H1 (cell line): Measurements from ENCODE around the gene DCP1A. TPM values are rescaled to one million over a fixed set of nuclear protein-coding genes. Genes with fewer than 3 reads are reported as not detected.

Experiments
- CTCF ChIA-PET: fragments of 300-600 bp; sonication (Branson Sonifier 250); formaldehyde crosslinking; loops from one replicate; lab custom pipeline; 2021; ENCODE audit not compliant: partially characterized antibody; lab: Charles Lee
- POLR2A ChIA-PET: fragments of 300-600 bp; sonication (Branson Sonifier 250); formaldehyde crosslinking; loops from one replicate; lab custom pipeline; 2021; ENCODE audit warnings: inconsistent platforms; ENCODE audit not compliant: partially characterized antibody; lab: Charles Lee
- DNase-seq, 2 experiments: peaks; one replicate each; pipeline versions ENCODE4 v3.0.0 to v3.0.0-alpha.2; 2010 to 2022; ENCODE audit warnings: low spot score in 2 of 2, low read depth in 1 of 2, mixed read lengths in 1 of 2
- FAIRE-seq: peaks from 2 replicates; lab custom pipeline; 2011; peaks lifted over from hg19 to GRCh38; lab: Jason Lieb, UNC
- H2AFZ ChIP-seq: 2 replicates; pipeline ENCODE4 v1.8.1; 2012; ENCODE audit warnings: low read length, inconsistent platforms
- H2AK5ac ChIP-seq: 2 replicates; pipeline ENCODE4 v1.6.1; 2013; ENCODE audit warnings: low read depth, low read length
- H2BK120ac ChIP-seq: replicated peaks from 2 replicates; pipeline ENCODE3; 2013; ENCODE audit warnings: low read depth, low read length, inconsistent platforms
- H2BK12ac ChIP-seq: 2 replicates; pipeline ENCODE4 v1.6.1; 2013; ENCODE audit warnings: low read depth, low read length
- H2BK15ac ChIP-seq: 2 replicates; pipeline ENCODE4 v1.6.1; 2013; ENCODE audit warnings: low read length
- H2BK20ac ChIP-seq: 2 replicates; pipeline ENCODE4 v1.6.1; 2013; ENCODE audit warnings: low read length
- H2BK5ac ChIP-seq: 2 replicates; pipeline ENCODE4 v1.6.1; 2013; ENCODE audit warnings: low read depth, low read length
- H3K14ac ChIP-seq: 2 replicates; pipeline ENCODE4 v1.6.1; 2013; ENCODE audit warnings: inconsistent platforms; ENCODE audit not compliant: insufficient read length
- H3K18ac ChIP-seq: 2 replicates; pipeline ENCODE4 v1.6.1; 2013; ENCODE audit warnings: low read length; ENCODE audit errors: extremely low read depth
- H3K23ac ChIP-seq: 2 replicates; pipeline ENCODE4 v1.6.1; 2013; ENCODE audit warnings: inconsistent platforms; ENCODE audit not compliant: insufficient read length
- H3K23me2 ChIP-seq: 2 replicates; pipeline ENCODE4 v1.6.1; 2013; ENCODE audit warnings: low read depth, low read length
- H3K27ac ChIP-seq: 2 replicates; pipeline ENCODE4 v1.6.1; 2011; ENCODE audit warnings: low read depth, low read length, inconsistent platforms
- H3K27me3 ChIP-seq, 4 experiments: replicated peaks in 1 of 4; 1 replicate in 1 of 4; 2 replicates in 3 of 4; pipeline versions ENCODE4 v1.6.1 to v1.8.1; 2011 to 2013; ENCODE audit warnings: low read length in 3 of 4, mild to moderate bottlenecking in 3 of 4, inconsistent platforms in 2 of 4, mixed read lengths in 2 of 4, moderate library complexity in 1 of 4; ENCODE audit not compliant: control insufficient read depth in 3 of 4, insufficient read depth in 3 of 4; ENCODE audit errors: extremely low read depth in 1 of 4
- H3K36me3 ChIP-seq, 4 experiments: 2 replicates each; pipeline versions ENCODE4 v1.6.1 to v1.8.1; 2011 to 2013; ENCODE audit warnings: mild to moderate bottlenecking in 4 of 4, low read length in 3 of 4, moderate library complexity in 2 of 4, control low read depth in 1 of 4, inconsistent platforms in 1 of 4; ENCODE audit not compliant: insufficient read depth in 4 of 4, control insufficient read depth in 2 of 4
- H3K4ac ChIP-seq: replicated peaks from 2 replicates; pipeline ENCODE3; 2013; ENCODE audit warnings: low read length, low read depth, mixed read lengths, inconsistent platforms; ENCODE audit not compliant: insufficient read length
- H3K4me1 ChIP-seq, 4 experiments: replicated peaks in 1 of 4; 1 replicate in 1 of 4; 2 replicates in 3 of 4; pipeline versions ENCODE4 v1.6.1 to v1.8.1; 2011 to 2013; ENCODE audit warnings: low read length in 3 of 4, inconsistent platforms in 2 of 4, mixed read lengths in 1 of 4; ENCODE audit not compliant: insufficient read depth in 4 of 4, control insufficient read depth in 3 of 4
- H3K4me2 ChIP-seq, 2 experiments: 2 replicates each; pipeline versions ENCODE4 v1.6.1 to v1.8.1; 2011 to 2013; ENCODE audit warnings: low read depth in 2 of 2, low read length in 2 of 2, control low read depth in 1 of 2, inconsistent platforms in 1 of 2, mild to moderate bottlenecking in 1 of 2; ENCODE audit not compliant: insufficient read depth in 1 of 2
- H3K4me3 ChIP-seq, 4 experiments: fragments of 200-600, 300-600 bp in 1 of 4; sonication (generic), shearing (Covaris generic), sonication (Bioruptor Twin) in 1 of 4; 2 replicates each; pipeline versions ENCODE4 v1.5.1 to v1.8.1; 2011 to 2016; ENCODE audit warnings: low read length in 4 of 4, low read depth in 3 of 4, control low read depth in 2 of 4, inconsistent platforms in 2 of 4, mild to moderate bottlenecking in 2 of 4, mixed read lengths in 1 of 4, moderate library complexity in 1 of 4; ENCODE audit not compliant: insufficient read depth in 2 of 4; ENCODE audit errors: extremely low read depth in 1 of 4
- H3K56ac ChIP-seq: replicated peaks from 2 replicates; pipeline ENCODE3; 2013; ENCODE audit warnings: low read depth, mild to moderate bottlenecking, mixed read lengths, low read length, inconsistent platforms; ENCODE audit not compliant: insufficient read length
- H3K79me1 ChIP-seq: 2 replicates; pipeline ENCODE4 v1.6.1; 2013; ENCODE audit warnings: low read depth, low read length, control low read depth
- H3K79me2 ChIP-seq, 2 experiments: 2 replicates each; pipeline versions ENCODE4 v1.6.1 to v1.8.1; 2012 to 2013; ENCODE audit warnings: low read length in 2 of 2, mild to moderate bottlenecking in 2 of 2, inconsistent platforms in 1 of 2; ENCODE audit not compliant: insufficient read depth in 2 of 2, control insufficient read depth in 1 of 2
- H3K9ac ChIP-seq, 4 experiments: replicated peaks in 1 of 4; 1 replicate in 1 of 4; 2 replicates in 3 of 4; pipeline versions ENCODE4 v1.6.1 to v1.8.1; 2011 to 2013; ENCODE audit warnings: low read depth in 3 of 4, low read length in 3 of 4, control low read depth in 2 of 4, mild to moderate bottlenecking in 2 of 4, moderate library complexity in 2 of 4, inconsistent platforms in 1 of 4; ENCODE audit errors: extremely low read depth in 1 of 4
- H3K9me3 ChIP-seq, 2 experiments: 2 replicates each; pipeline versions ENCODE4 v1.6.1 to v1.8.1; 2012 to 2013; ENCODE audit warnings: mild to moderate bottlenecking in 2 of 2, moderate library complexity in 2 of 2, control low read depth in 1 of 2, inconsistent platforms in 1 of 2, low read depth in 1 of 2, low read length in 1 of 2, mixed read lengths in 1 of 2; ENCODE audit not compliant: insufficient read depth in 2 of 2
- H4K20me1 ChIP-seq, 2 experiments: replicated peaks in 1 of 2; 2 replicates each; pipeline versions ENCODE3 to v1.8.1; 2011 to 2013; ENCODE audit warnings: inconsistent platforms in 2 of 2, low read length in 2 of 2, mild to moderate bottlenecking in 1 of 2; ENCODE audit not compliant: insufficient read depth in 2 of 2, control insufficient read depth in 1 of 2
- H4K5ac ChIP-seq: 2 replicates; pipeline ENCODE4 v1.6.1; 2013; ENCODE audit warnings: low read length, low read depth, mixed read lengths, inconsistent platforms; ENCODE audit not compliant: insufficient read length
- H4K8ac ChIP-seq: 2 replicates; pipeline ENCODE4 v1.8.0; 2013; ENCODE audit warnings: mild to moderate bottlenecking, moderate library complexity, low read length, inconsistent platforms; ENCODE audit not compliant: insufficient read depth; ENCODE audit errors: extremely low read depth
- H4K91ac ChIP-seq: replicated peaks from 2 replicates; pipeline ENCODE3; 2013; ENCODE audit warnings: low read length, mixed read lengths, inconsistent platforms; ENCODE audit not compliant: insufficient read length
- ASH2L ChIP-seq: fragments of 200-600, 300-600 bp; sonication (generic); IDR thresholded peaks from one replicate; pipeline ENCODE4 v1.7.1; 2017; ENCODE audit warnings: low read length
- BACH1 ChIP-seq: IDR thresholded peaks from 2 replicates; pipeline ENCODE4 v1.6.1; 2012; ENCODE audit warnings: low read length, improper control_type of control experiment
- CTBP2 ChIP-seq: IDR thresholded peaks from 2 replicates; pipeline ENCODE4 v1.7.0; 2011; ENCODE audit warnings: borderline replicate concordance, mild to moderate bottlenecking, moderate library complexity, mixed read lengths, low read length; ENCODE audit not compliant: insufficient read depth, insufficient read length
- EP300 ChIP-seq, 2 experiments: IDR thresholded peaks; 1 replicate in 1 of 2; 2 replicates in 1 of 2; pipeline ENCODE4 v1.6.1; 2011 to 2012; ENCODE audit warnings: low read depth in 2 of 2, low read length in 2 of 2, mild to moderate bottlenecking in 2 of 2, borderline replicate concordance in 1 of 2, inconsistent platforms in 1 of 2, moderate library complexity in 1 of 2
- JUND ChIP-seq: IDR thresholded peaks from 2 replicates; pipeline ENCODE4 v1.6.1; 2011; ENCODE audit warnings: mild to moderate bottlenecking, improper control_type of control experiment, low read length
- MAFK ChIP-seq: IDR thresholded peaks from 2 replicates; pipeline ENCODE4 v1.6.1; 2012; ENCODE audit warnings: low read depth, mild to moderate bottlenecking, improper control_type of control experiment, low read length
- RXRA ChIP-seq: IDR thresholded peaks from 2 replicates; pipeline ENCODE4 v1.6.1; 2011; ENCODE audit warnings: low read depth, mild to moderate bottlenecking, low read length, moderate library complexity; ENCODE audit not compliant: insufficient read depth
- TAF7 ChIP-seq: optimal IDR thresholded peaks from 2 replicates; pipeline ENCODE3; 2011; ENCODE audit warnings: low read depth, mild to moderate bottlenecking, inconsistent platforms, low read length, moderate library complexity, borderline replicate concordance
- WGBS, 2 experiments: shearing (Covaris generic) in 1 of 2; methylation state at CpG; one replicate each; pipeline versions ENCODE4 v1.1.6 to v1.1.7; 2013 to 2015; ENCODE audit warnings: low lambda C conversion rate in 2 of 2, mixed read lengths in 2 of 2, inconsistent platforms in 1 of 2, low coverage in 1 of 2, missing lambda C conversion rate in 1 of 2; ENCODE audit not compliant: insufficient replicate concordance in 2 of 2, insufficient coverage in 1 of 2, insufficient read length in 1 of 2; ENCODE audit errors: extremely low coverage in 1 of 2, missing lambda C conversion rate in 1 of 2; 5-methylcytosine and 5-hydroxymethylcytosine counted together
- polyA plus RNA-seq, 7 experiments: library from polyadenylated mRNA; depleted of rRNA in 3 of 7; stranded (reverse) in 5 of 7; unstranded in 2 of 7; fragments of >200 nt in 5 of 7; fragments of 200-250 nt in 2 of 7; gene quantifications; 1 replicate in 5 of 7; 2 replicates in 1 of 7; 4 replicates in 1 of 7; pipeline versions ENCODE4 v1.2.1 to v1.2.3, GENCODE V29; 2011 to 2013; ENCODE audit warnings: missing spikeins in 2 of 7, mixed read lengths in 2 of 7
- total RNA-seq: library from RNA; stranded (reverse); fragmentation: NEBNext Ultra II Directional; extraction: Animal tissue kit (Norgen Biotek cat#: 25700); gene quantifications from 2 replicates; pipeline ENCODE4 v1.2.1, GENCODE V29; 2021
- TF ChIP-seq, protein P1 (sequence below): IDR thresholded peaks from 2 replicates; pipeline ENCODE4 v1.6.1; 2011; ENCODE audit warnings: low read depth, mild to moderate bottlenecking, low read length; ENCODE audit not compliant: insufficient read depth

DCP1A gene
- total and polyA plus RNA-seq, 2 of the 8 experiments (the other 6 are each of a cell fraction or from before 2014, with no cell fraction given): 13.2 to 15.9 TPM

DNA sequence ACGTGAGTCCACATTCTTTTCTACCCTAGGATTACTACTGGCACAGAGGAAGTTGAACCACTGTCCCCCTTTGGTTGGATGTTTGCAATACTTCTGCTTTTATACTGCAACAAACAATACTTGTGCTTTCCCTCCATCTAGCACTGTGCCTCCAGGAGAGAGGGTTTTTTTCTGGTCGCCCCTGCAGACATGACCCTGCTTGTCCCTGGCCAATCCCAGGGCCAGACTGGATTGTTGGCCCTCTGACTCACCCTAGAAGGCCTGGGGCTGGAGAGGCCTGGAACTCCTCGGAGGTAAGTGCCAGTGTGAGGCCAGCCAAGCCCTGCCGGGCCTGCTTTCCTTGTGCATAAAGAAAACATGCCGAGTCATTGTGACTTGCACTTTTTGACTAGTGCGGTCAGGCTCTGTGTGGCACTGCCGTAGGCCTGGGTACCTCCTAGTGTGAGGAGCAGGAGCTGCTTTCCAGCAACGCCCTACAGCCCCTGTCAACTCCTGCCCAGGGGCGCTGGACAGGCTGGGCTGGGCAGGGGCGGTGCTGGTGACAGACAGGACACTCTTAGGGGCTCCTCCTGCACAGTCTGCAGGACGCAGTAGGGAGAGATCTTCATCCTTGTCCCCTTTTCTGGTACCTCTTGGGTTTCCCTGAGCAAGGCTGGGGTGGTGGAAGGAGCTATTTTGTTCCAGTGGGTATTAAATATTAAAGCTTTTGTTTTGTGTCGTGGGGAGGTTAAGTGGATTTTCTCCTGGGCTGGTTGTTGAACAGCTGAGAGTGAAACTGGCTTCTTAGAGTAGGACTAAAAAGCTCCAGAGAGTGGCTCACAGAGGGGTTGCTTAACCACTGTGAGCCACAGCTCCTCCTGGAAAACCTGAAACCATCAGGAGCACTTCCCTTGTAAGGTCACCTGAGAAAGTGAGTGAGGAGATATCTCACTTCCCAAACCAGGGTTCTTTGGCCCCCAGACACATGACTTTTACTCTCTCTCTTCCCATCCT, 77.2 kb downstream of the DCP1A start:
- Histone ChIP-seq H3K56ac (peak overlapping the region; percentile 59), H2BK5ac (peak overlapping the region; percentile 93), H4K20me1 (no peaks in the 10 kb centered on the region), H2AK5ac (peak overlapping the region; percentile 75), H3K79me2 (no peaks in the 10 kb centered on the region), H3K14ac (no peak overlapping the region), H3K23ac (no peak overlapping the region), H3K18ac (peak overlapping the region; percentile 93), H2BK20ac (peak overlapping the region; percentile 97), H3K79me1 (no peaks in the 10 kb centered on the region), H3K4me2 (no peak overlapping the region), H3K23me2 (no peaks in the 10 kb centered on the region), H4K5ac (peak overlapping the region; percentile 73), H2BK15ac (peak overlapping the region; percentile 98), H3K4me1 (peaks cover 0 to 9% (median 5%) of the 10 kb centered on the region in 4 experiments; a peak in 5 of 7 replicates), H2BK12ac (peak overlapping the region; percentile 96), H2BK120ac (peak overlapping the region; percentile 91), H3K4ac (peak overlapping the region; percentile 71), H3K27me3 (no peaks in the 10 kb centered on the region; a peak in 2 of 7 replicates), H3K4me3 (no peak overlapping the region), H2AFZ (peak overlapping the region; percentile 17; the same call in 1 of the 2 replicates), H3K27ac (peak overlapping the region; percentile 65; the same call in 1 of the 2 replicates), H3K9me3 (no peaks in the 10 kb centered on the region), H4K91ac (peak overlapping the region; percentile 93), H4K8ac (peak overlapping the region; percentile 80; the same call in 1 of the 2 replicates), H3K9ac (peak overlapping the region in 2 of 4 experiments; percentile 50 to 51; a peak in 4 of 7 replicates), H3K36me3 (no peaks in the 10 kb centered on the region)
- FAIRE-seq (peak; percentile 75), DNase-seq (peak; percentile 74 to 85)
- 54% methylated on average over 12 of the region's 12 CpGs; no CpG with 5 or more reads in 1 of the 2 experiments for WGBS, 2 experiments
- ChIA-PET CTCF (interaction anchor here (0.6 to 3.1 kb wide), 9 partner anchors 11 to 284 kb away, joined by 3 to 10 read pairs (median 3); no protein-coding TSS in a partner anchor), POLR2A (interaction anchor here (0.8 to 2.3 kb wide), 13 partner anchors 8 to 74 kb away, joined by 3 to 22 read pairs (median 3); partner anchors contain the start of gene TKT)
- peak; percentile 13 for TF ChIP-seq TAF7
- TF ChIP-seq MAFK: peak; percentile 99
- TF ChIP-seq RXRA: no peak
- TF ChIP-seq BACH1: peak; percentile 100
- peak in 1 of 2 experiments; percentile 63; a peak in 1 of 3 replicates for TF ChIP-seq EP300 (IDR thresholded peaks at IDR 0.05; ENCODE audit: borderline replicate concordance in 1 of 2, low read depth in 2 of 2, low read length in 2 of 2)
- peak; percentile 67 for TF ChIP-seq CTBP2
- TF ChIP-seq ASH2L: no peak
- TF ChIP-seq, protein P1, sequence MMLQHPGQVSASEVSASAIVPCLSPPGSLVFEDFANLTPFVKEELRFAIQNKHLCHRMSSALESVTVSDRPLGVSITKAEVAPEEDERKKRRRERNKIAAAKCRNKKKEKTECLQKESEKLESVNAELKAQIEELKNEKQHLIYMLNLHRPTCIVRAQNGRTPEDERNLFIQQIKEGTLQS: no peak
- TF ChIP-seq JUND: peak; percentile 57; the same call in 1 of the 2 replicates
